Ectodermal cell (in vitro differentiated cells): ENCODE results near the gene MMP17.

Experiments used
- H3K27ac ChIP-seq: 2 replicates; pipeline ENCODE4 v1.7.0; 2013; ENCODE audit warnings: mild to moderate bottlenecking, low read depth, low read length; ENCODE audit not compliant: insufficient read depth, poor library complexity, severe bottlenecking
- H3K27me3 ChIP-seq: 2 replicates; pipeline ENCODE4 v1.7.0; 2013; ENCODE audit warnings: mild to moderate bottlenecking, low read length; ENCODE audit not compliant: insufficient read depth, control insufficient read depth, poor library complexity, severe bottlenecking
- H3K36me3 ChIP-seq: one replicate; pipeline ENCODE4 v1.7.0; 2013; ENCODE audit warnings: low read length; ENCODE audit not compliant: control insufficient read depth, insufficient read depth
- H3K4me1 ChIP-seq: one replicate; pipeline ENCODE4 v1.7.0; 2013; ENCODE audit warnings: low read length; ENCODE audit not compliant: control insufficient read depth, insufficient read depth
- H3K4me3 ChIP-seq: 2 replicates; pipeline ENCODE4 v1.7.0; 2013; ENCODE audit warnings: low read depth, low read length, control low read depth; ENCODE audit not compliant: insufficient read depth
- H3K9me3 ChIP-seq: 2 replicates; pipeline ENCODE4 v1.7.0; 2013; ENCODE audit warnings: mild to moderate bottlenecking, low read length, moderate library complexity; ENCODE audit not compliant: control insufficient read depth
- WGBS, 2 experiments: methylation state at CpG; one replicate each; pipeline ENCODE4 v1.1.7; 2013; ENCODE audit warnings: missing lambda C conversion rate in 2 of 2; 5-methylcytosine and 5-hydroxymethylcytosine counted together

Gene MMP17

DNA sequence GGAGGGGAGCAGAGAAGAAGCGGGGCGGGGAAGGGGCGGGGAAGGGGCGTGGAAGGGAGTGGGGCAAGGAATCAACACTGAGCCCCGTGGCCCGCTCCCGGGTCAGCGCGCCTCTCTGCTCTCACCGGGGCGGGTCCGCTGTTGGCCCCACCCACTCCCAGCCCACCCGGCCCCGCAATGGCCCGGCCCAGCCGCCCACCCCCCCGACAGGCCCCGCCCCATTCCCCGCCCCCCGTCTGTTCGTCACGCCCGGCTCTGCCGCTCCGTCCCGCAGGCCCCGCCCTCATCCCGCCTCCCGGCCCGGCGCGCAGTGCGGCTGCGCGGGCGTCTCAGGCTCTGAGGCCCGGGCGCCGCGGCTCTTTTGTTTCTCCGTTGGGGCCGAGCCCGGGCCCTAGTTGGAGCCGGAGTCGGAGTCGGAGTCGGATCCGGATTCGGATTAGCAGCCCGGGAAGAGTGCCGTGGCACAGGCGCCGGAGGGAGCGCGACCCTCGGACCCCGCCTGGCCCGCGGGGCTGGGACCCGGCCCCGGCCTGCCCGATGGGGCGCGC is 66.2 kb downstream of the MMP17 start, which contains the start of gene ULK1:
Gene ULK1 (plus strand): TSS at position 310 of the 548 bp plus-strand sequence. CDS start 380 bp downstream, outside the sequence.
- 0% methylated on average over 62 to 64 of the region's 64 CpGs for whole genome bisulfite sequencing, 2 experiments
- Histone ChIP-seq H3K27ac (no peak within 1 kb of the TSS), H3K27me3 (no peaks in the 10 kb centered on the region), H3K4me3 (peak within 1 kb of the TSS; percentile 60), H3K9me3 (no peaks in the 10 kb centered on the region), H3K36me3 (peaks cover 4% of the 10 kb centered on the region), H3K4me1 (peaks cover 13% of the 10 kb centered on the region)

DNA sequence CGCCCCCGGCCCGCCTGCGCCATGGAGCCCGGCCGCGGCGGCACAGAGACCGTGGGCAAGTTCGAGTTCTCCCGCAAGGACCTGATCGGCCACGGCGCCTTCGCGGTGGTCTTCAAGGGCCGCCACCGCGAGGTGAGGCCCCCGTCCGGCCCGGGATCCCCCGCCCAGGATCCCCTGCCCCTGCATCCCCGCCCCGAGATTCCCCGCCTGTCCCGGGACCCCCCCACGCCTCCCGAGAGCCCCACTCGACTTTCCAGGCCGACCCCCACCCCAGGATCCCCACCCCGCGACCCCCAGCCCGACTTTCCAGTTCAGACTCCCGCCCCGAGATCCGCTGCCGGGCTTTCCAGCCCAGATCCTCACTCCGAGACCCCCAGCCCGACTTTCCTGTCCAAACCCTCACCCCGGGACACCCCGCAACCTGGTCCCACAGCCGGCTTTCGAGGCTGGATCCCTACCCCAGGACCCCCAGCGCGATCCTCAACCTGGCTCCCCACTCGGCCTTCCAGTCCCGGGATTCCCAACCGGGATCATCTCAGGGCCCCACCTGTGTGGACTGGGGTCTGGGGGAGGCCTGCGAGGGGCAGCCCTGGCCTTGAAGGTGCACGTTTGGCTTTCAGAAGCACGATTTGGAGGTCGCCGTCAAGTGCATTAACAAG is 66.9 kb downstream of the MMP17 start:
- Histone ChIP-seq H3K27me3 (no peaks in the 10 kb centered on the region), H3K36me3 (peaks cover 4% of the 10 kb centered on the region), H3K4me3 (peak overlapping the region; percentile 60), H3K9me3 (no peaks in the 10 kb centered on the region), H3K4me1 (peaks cover 13% of the 10 kb centered on the region), H3K27ac (no peak overlapping the region)
- WGBS, 2 experiments = 1 to 2% methylated on average over 54 of the region's 54 CpGs

DNA sequence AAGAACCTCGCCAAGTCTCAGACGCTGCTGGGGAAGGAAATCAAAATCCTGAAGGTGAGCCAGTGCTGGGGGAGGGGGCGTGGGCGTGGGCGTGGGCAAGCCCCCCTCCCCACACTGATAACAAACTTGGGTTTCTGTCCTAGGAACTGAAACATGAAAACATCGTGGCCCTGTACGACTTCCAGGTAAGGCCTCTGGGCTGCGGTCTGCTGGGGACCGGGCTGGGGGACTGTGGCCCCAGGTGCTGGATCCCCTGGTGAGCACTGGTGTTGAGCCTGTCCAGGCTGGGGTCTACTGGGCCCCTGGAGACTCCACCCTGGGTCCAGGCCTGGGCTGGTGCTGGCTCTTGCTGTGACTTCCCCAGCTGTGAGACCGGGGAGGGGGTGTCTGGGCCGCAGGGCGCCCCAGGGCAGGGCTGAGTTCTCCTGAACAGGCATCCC is 67.5 kb downstream of the MMP17 start:
- 8 to 9% methylated on average over 12 of the region's 12 CpGs for WGBS, 2 experiments
- H3K9me3 ChIP-seq = no peaks in the 10 kb centered on the region
- peak overlapping the region; percentile 60 for H3K4me3 ChIP-seq
- H3K4me1 ChIP-seq = peaks cover 16% of the 10 kb centered on the region
- no peak overlapping the region for H3K27ac ChIP-seq
- no peaks in the 10 kb centered on the region for H3K27me3 ChIP-seq
- peaks cover 4% of the 10 kb centered on the region for H3K36me3 ChIP-seq

DNA sequence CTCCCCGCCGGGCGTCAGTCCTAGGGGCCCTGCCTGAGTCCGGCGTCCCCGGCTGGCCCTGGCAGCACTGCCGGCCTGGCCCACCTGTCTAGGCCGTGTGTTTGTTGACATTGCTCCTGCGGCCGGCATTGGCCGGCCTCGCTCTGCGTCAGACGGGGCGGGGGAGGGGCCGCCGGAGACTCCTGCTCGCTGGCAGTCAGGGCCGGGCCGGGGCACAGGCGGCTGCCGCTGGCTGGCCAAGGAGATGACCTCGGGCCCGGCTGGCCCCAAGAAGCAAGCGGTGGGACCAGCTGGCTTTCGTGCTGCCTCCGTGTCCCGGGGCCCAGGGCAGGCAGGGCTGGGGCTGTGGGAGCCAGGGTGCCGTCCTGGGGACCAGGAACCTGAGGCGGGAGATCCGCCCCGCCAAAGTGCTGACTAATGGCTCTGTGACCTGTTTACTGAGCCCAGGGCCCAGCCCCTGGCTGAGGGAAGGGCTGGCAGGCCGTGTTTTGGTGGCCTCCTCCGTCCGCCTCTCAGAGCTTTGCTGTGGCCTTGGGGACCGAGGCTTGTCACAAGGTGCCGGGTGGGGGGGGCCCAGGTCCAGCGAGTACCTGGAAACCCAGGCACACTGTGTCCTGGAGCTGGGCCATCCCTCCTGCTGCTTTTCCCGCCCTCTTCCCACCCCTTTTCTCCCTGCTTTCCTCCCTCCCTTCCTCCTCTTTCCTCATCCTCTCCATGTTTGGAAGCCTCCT is 68.1 kb downstream of the MMP17 start:
- Histone ChIP-seq H3K9me3 (no peaks in the 10 kb centered on the region), H3K4me1 (peaks cover 16% of the 10 kb centered on the region), H3K36me3 (peaks cover 4% of the 10 kb centered on the region), H3K27me3 (no peaks in the 10 kb centered on the region), H3K4me3 (peak overlapping the region; percentile 60), H3K27ac (peak overlapping the region; percentile 55)
- WGBS, 2 experiments = 8 to 9% methylated on average over 39 of the region's 39 CpGs

DNA sequence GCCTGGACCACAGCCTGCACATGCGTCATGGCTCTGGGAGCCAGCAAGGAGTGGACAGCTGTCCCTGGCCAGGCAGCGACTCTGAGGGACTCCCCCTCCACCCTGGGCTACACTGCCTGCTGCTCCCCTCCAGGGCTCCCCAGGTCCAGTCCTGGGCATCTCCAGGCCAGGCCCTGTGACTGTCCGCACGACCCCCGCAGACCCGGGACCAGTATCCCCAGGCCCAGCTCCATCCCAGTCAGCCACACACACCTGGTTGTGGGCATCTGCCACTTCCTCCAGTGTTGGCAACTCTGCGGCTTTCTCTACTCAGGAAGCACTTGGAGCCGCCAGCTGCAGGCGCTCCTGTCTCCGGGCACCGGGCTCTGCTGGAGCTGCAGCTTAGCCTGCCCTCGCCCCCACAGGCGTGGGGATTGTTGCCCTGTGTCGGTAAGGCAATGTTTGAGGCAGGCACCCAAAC is 68.6 kb downstream of the MMP17 start:
- 92 to 93% methylated on average over 14 of the region's 14 CpGs for WGBS, 2 experiments

DNA sequence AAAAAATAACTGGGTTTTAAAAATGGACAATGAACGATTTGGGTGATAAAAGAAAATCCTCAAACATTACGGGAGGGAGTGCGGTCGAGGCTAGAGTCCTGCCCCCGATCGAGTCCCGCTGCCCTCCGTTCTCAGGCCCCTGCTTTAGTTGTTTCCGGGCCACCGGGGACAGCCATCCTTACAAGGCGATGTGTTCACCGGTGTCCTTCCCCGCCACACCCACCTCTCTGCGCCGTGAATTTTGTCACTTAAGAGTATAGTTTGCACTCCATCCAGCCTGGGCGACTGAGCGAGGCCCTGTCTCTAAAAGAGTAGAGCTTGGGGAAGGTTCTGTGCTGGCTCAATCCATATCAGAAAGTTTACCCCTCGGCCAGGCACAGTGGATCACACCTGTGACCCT is 69.1 kb downstream of the MMP17 start:
- H3K27ac ChIP-seq = no peak overlapping the region
- 95% methylated on average over 18 of the region's 18 CpGs for WGBS, 2 experiments
- H3K27me3 ChIP-seq = no peaks in the 10 kb centered on the region
- peaks cover 4% of the 10 kb centered on the region for H3K36me3 ChIP-seq
- no peaks in the 10 kb centered on the region for H3K9me3 ChIP-seq
- H3K4me1 ChIP-seq = peaks cover 16% of the 10 kb centered on the region
- H3K4me3 ChIP-seq = no peak overlapping the region

More for the DNA sequence above, 68.6 kb downstream of the MMP17 start:
- no peaks in the 10 kb centered on the region for H3K27me3 ChIP-seq
- peaks cover 4% of the 10 kb centered on the region for H3K36me3 ChIP-seq
- no peak overlapping the region for H3K27ac ChIP-seq
- peaks cover 16% of the 10 kb centered on the region for H3K4me1 ChIP-seq
- no peak overlapping the region for H3K4me3 ChIP-seq
- no peaks in the 10 kb centered on the region for H3K9me3 ChIP-seq

DNA sequence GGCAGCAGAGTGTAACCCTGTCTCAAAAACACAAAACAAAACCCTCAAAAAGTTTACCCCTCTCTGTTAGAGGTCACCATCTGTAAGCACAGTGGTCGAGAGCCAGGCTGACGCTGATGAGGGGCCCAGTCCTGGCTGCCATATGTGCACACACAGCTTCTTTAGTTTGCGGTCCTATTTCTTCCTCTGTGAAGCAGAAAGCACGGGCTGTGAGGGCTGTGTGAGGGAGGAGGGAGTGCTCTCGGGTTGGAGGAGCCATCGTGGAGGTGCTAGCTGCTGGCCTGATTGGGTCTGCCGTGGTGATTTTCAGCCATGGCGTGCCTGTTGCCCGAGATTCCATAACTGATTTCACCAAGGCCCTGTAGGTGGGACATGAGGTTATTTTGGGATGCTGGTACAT is 69.7 kb downstream of the MMP17 start:
- H3K4me1 ChIP-seq = peaks cover 16% of the 10 kb centered on the region
- peaks cover 4% of the 10 kb centered on the region for H3K36me3 ChIP-seq
- no peaks in the 10 kb centered on the region for H3K9me3 ChIP-seq
- H3K27ac ChIP-seq = no peak overlapping the region
- no peaks in the 10 kb centered on the region for H3K27me3 ChIP-seq
- no peak overlapping the region for H3K4me3 ChIP-seq
- 95 to 97% methylated on average over 9 of the region's 9 CpGs for WGBS, 2 experiments

DNA sequence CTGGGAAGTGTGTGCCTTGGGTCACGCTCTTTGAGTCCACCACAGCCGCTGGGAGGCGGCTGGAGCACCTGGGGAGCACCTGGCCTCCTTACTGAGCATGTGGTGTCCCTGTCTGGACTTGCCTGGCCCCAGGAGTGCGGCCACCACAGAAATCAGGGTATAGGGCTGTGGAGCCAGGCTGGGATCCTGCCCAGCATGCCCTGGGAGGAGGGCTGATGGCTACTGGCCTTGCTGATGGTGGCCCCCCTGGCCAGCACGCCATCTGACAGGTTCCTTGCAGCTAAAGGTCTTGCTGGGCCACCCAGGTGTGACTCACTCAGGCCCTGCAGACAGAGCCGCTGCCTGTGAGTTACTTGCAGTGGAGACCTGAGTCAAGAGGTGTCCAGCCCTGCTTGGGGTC is 72.2 kb downstream of the MMP17 start:
- no peak overlapping the region for H3K27ac ChIP-seq
- WGBS, 2 experiments = 94 to 97% methylated on average over 6 of the region's 6 CpGs
- no peak overlapping the region for H3K4me3 ChIP-seq
- H3K36me3 ChIP-seq = peaks cover 4% of the 10 kb centered on the region
- H3K9me3 ChIP-seq = no peaks in the 10 kb centered on the region
- H3K4me1 ChIP-seq = peaks cover 16% of the 10 kb centered on the region
- no peaks in the 10 kb centered on the region for H3K27me3 ChIP-seq
